HFFc6 (cell line): ENCODE results near the gene FAM149B1. TPM values are rescaled to one million over a fixed set of nuclear protein-coding genes. Genes with fewer than 3 reads are reported as not detected.
A peak's percentile ranks its signal among the peaks of the same experiment; 100 is the strongest.

Source experiments
- DNase-seq: peaks from one replicate; pipeline ENCODE4 v3.0.0-alpha.2; 2018
- H3K27ac Mint-ChIP-seq: 2 replicates; pipeline ENCODE4 v1.8.0; 2020; ENCODE audit warnings: mild to moderate bottlenecking, mixed read lengths
- H3K27me3 Mint-ChIP-seq: 2 replicates; pipeline ENCODE4 v1.8.0; 2021; ENCODE audit warnings: mild to moderate bottlenecking, moderate library complexity, mixed read lengths; ENCODE audit not compliant: insufficient read depth
- H3K36me3 Mint-ChIP-seq: 2 replicates; pipeline ENCODE4 v1.8.0; 2021; ENCODE audit warnings: low read depth, mixed read lengths
- H3K4me1 Mint-ChIP-seq: 2 replicates; pipeline ENCODE4 v1.8.0; 2020; ENCODE audit warnings: low read depth, mixed read lengths
- H3K4me3 Mint-ChIP-seq: 2 replicates; pipeline ENCODE4 v1.8.0; 2020; ENCODE audit warnings: mild to moderate bottlenecking, moderate library complexity, mixed read lengths
- H3K9me3 Mint-ChIP-seq: 2 replicates; pipeline ENCODE4 v1.8.0; 2020; ENCODE audit warnings: mild to moderate bottlenecking, mixed read lengths
- total RNA-seq, 6 experiments: library from RNA; stranded (reverse); fragmentation: NEBNext Ultra II Directional; extraction: Animal tissue kit (Norgen Biotek cat#: 25700); gene quantifications; 2 replicates in 1 of 6; 3 replicates in 5 of 6; pipeline ENCODE4 v1.2.3, GENCODE V29; 2021
- TF ChIP-seq, protein P1 (sequence below): fragments of 200-600 bp; sonication (generic); IDR thresholded peaks from 2 replicates; pipeline ENCODE4 v1.5.0; 2021; ENCODE audit warnings: antibody characterized with exemption, mild to moderate bottlenecking

Gene FAM149B1
- total RNA-seq, 6 experiments from 2014 or later = 16.9 to 21.9 (median 19.5) TPM

DNA sequence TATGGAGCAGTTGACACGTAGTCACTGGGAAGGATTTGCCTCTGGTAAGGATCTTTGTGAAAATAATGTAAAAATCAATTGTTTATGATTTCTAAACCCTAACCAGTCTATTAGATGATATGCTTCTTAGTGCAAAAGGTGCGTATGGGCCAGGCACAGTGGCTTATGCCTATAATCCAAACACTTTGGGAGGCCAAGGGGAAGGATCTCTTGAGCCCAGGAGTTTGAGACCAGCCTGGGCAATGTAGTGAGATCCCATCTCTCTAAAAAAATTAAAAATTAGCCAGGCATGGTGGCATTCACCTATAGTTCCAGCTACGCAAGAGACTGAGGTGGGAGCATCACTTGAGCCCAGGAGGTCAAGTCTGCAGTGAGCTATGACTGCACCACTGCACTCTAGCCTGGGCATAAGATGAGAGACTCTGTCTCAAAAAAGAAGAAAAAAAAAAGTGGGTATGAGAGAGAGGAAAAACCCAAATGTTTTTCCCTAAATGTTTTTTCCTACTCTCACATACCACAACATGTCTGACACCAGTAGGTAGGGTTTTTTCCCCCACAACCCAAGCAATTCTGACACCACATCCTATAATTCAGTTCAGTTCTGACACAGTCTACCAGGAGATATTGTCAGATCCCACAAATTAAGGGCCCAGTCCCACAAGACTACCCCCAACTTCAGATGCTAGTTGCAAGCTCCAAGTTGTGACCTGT is 42.6 kb downstream of the FAM149B1 start:
- H3K27ac Mint-ChIP-seq = no peak overlapping the region
- DNase-seq = no peak
- peaks cover 30% of the 10 kb centered on the region for H3K36me3 Mint-ChIP-seq
- peaks cover 10% of the 10 kb centered on the region for H3K4me1 Mint-ChIP-seq
- TF ChIP-seq, protein P1, sequence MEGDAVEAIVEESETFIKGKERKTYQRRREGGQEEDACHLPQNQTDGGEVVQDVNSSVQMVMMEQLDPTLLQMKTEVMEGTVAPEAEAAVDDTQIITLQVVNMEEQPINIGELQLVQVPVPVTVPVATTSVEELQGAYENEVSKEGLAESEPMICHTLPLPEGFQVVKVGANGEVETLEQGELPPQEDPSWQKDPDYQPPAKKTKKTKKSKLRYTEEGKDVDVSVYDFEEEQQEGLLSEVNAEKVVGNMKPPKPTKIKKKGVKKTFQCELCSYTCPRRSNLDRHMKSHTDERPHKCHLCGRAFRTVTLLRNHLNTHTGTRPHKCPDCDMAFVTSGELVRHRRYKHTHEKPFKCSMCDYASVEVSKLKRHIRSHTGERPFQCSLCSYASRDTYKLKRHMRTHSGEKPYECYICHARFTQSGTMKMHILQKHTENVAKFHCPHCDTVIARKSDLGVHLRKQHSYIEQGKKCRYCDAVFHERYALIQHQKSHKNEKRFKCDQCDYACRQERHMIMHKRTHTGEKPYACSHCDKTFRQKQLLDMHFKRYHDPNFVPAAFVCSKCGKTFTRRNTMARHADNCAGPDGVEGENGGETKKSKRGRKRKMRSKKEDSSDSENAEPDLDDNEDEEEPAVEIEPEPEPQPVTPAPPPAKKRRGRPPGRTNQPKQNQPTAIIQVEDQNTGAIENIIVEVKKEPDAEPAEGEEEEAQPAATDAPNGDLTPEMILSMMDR = no peak
- H3K27me3 Mint-ChIP-seq = no peaks in the 10 kb centered on the region
- no peak overlapping the region for H3K4me3 Mint-ChIP-seq
- peaks cover 7% of the 10 kb centered on the region for H3K9me3 Mint-ChIP-seq

DNA sequence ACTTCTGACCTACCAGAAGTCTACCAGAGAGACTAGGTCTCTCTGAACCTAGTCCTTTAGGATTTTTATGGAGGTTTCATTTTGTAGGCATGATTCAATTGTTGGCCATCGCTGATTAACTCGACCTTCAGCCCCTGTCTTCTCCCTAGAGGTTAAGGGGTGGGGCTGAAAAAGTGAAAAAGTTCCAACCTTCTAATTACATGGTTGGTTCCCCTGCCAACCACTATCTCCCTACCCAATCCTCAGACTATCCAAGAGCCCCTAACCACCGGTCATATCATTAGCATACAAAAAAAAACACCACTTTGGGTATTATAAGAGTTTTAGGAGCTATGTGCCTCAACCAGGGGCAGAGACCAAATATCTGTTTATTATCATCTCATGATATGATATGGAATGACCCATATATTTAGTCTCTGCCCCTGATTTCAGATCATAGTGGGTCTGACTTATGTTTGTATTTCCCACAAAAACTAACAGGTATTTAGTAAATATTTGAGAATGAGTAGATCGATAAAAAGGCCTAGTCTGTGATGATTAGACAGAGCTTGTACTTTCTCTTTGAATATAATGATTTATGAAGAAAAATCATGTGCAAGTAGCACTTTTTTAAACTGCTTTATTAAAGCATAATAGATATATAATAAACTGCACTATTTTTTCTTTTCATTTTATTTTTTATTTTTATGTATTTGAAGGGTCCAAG is 43.3 kb downstream of the FAM149B1 start:
- Mint-ChIP-seq H3K4me3 (no peak overlapping the region), H3K27me3 (no peaks in the 10 kb centered on the region), H3K4me1 (peaks cover 10% of the 10 kb centered on the region), H3K27ac (no peak overlapping the region), H3K9me3 (no peaks in the 10 kb centered on the region), H3K36me3 (peaks cover 27% of the 10 kb centered on the region)
- no peak for DNase-seq
- TF ChIP-seq, protein P1 = no peak

DNA sequence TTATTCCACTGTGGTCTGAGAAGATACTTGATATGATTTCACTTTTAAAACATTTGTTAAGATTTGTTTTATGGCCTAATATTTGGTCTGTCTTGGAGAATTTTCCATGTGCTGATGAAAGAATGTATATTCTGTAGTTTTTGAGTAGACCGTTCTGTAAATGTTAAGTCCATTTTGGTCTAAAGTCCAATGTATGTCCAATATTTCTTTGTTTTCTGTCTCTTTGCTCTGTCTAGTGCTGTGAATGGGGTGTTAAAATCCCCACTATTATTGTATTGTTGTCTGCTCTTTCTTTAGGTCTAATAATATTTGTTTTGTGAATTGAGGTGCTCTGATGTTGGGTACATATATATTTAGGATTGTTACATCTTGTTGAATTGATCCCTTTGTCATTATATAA is 47.8 kb downstream of the FAM149B1 start:
- no peak overlapping the region for H3K4me3 Mint-ChIP-seq
- H3K27me3 Mint-ChIP-seq = no peaks in the 10 kb centered on the region; the same call in 1 of the 2 replicates
- peaks cover 9% of the 10 kb centered on the region for H3K4me1 Mint-ChIP-seq
- TF ChIP-seq, protein P1 = no peak
- H3K27ac Mint-ChIP-seq = no peak overlapping the region
- H3K36me3 Mint-ChIP-seq = peaks cover 29% of the 10 kb centered on the region
- no peaks in the 10 kb centered on the region for H3K9me3 Mint-ChIP-seq
- DNase-seq = no peak

DNA sequence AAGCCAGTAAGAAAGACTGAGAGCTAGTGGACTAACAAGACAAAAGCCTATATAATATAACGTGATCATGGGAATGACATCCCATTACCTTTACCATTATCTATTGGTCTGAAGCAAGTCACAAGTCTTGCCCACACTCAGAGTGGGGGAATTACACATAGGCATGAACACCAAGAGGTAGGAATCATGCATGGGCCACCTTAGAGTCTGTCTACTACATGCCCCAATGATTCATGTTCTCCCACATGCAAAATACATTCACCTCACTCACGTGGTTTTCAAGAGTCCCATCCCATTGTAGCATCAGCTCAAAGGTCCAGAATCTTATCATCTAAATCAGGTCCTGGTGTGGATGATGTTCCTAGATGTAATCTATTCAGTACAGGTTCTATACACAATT is 49.7 kb downstream of the FAM149B1 start:
- no peak for DNase-seq
- Mint-ChIP-seq H3K27me3 (no peaks in the 10 kb centered on the region; the same call in 1 of the 2 replicates), H3K4me1 (peaks cover 9% of the 10 kb centered on the region), H3K4me3 (no peak overlapping the region), H3K36me3 (peaks cover 27% of the 10 kb centered on the region), H3K27ac (no peak overlapping the region), H3K9me3 (no peaks in the 10 kb centered on the region)
- TF ChIP-seq, protein P1 = no peak

DNA sequence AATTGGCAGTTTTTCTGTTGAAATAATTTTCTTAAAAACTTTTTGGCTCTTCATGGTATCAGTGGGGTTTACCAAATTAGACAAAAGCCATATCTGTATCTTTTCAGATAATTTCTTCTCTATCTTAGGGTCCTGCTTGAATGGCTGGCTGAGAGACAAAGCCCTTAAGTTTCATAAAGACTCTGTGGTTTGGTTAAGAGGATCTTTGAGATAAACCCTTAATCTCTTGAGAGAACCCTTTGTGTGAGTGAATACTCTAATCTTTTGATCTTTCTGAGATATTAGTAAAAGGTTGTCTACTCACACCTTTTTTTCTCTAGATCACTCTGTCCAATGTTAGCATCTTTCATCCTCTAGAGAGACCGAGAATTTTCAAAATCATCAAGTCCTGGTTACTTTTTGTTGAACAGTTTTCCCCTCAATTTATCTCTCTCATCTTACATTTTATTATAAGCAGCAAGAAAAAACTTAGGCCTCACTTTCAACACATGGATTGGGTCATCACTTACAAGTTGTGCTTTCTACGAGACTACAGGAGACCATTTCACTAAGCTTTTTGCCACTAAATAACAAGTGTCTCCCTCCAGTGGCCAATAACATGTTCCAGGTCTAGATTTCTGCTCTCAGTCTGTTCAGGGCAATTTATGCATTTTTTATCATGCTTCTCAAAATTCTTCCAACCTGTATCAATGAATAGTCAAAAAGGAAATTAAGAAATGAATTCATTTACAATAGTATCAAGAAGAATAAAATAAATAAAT is 50.7 kb downstream of the FAM149B1 start:
- Mint-ChIP-seq H3K27ac (no peak overlapping the region), H3K9me3 (no peaks in the 10 kb centered on the region), H3K27me3 (no peaks in the 10 kb centered on the region; the same call in 1 of the 2 replicates), H3K36me3 (peaks cover 17% of the 10 kb centered on the region), H3K4me3 (no peak overlapping the region), H3K4me1 (peaks cover 9% of the 10 kb centered on the region)
- peak; percentile 24 for DNase-seq
- TF ChIP-seq, protein P1 = peak; percentile 75
